CD4-positive, alpha-beta T cell (primary cell): ENCODE data around the gene CYP1A1. TPM values are rescaled to one million over a fixed set of nuclear protein-coding genes. Genes with fewer than 3 reads are reported as not detected.

Experiments
- ATAC-seq: fragments of 200-7000 bp; cut with Tn5 transposase; one replicate; pipeline ENCODE4 v1.10.0; 2022; ENCODE audit warnings: mild to moderate bottlenecking; ENCODE audit not compliant: poor library complexity
- CTCF ChIA-PET: fragments of 350-600 bp; sonication (Branson Sonifier 250); formaldehyde crosslinking; loops from one replicate; lab custom pipeline; 2021; ENCODE audit warnings: antibody characterized with exemption, inconsistent platforms; lab: Charles Lee
- POLR2A ChIA-PET: fragments of 350-600 bp; sonication (Branson Sonifier 250); formaldehyde crosslinking; loops from one replicate; lab custom pipeline; 2021; ENCODE audit warnings: antibody characterized with exemption, inconsistent platforms; lab: Charles Lee
- DNase-seq, 14 experiments: peaks; one replicate each; pipeline ENCODE4 v3.0.0-alpha.2; 2013 to 2020; ENCODE audit warnings: mixed read lengths in 2 of 14
- H3K27ac ChIP-seq, 2 donors: one replicate each; pipeline versions ENCODE4 v1.5.1 to v1.7.0; 2013; ENCODE audit warnings: low read length in 2 of 2, low read depth in 1 of 2, mild to moderate bottlenecking in 1 of 2
- H3K27me3 ChIP-seq, 2 experiments: 1 replicate in 1 of 2; 2 replicates in 1 of 2; pipeline versions ENCODE4 v1.6.1 to v1.7.0; 2013; ENCODE audit warnings: low read length in 2 of 2, control low read depth in 1 of 2, mild to moderate bottlenecking in 1 of 2, moderate library complexity in 1 of 2; ENCODE audit not compliant: insufficient read depth in 2 of 2, control insufficient read depth in 1 of 2
- H3K36me3 ChIP-seq: one replicate; pipeline ENCODE4 v1.6.1; 2013; ENCODE audit warnings: low read length, control low read depth; ENCODE audit not compliant: insufficient read depth
- H3K4me1 ChIP-seq: one replicate; pipeline ENCODE4 v1.6.1; 2013; ENCODE audit warnings: low read length, control low read depth; ENCODE audit not compliant: insufficient read depth
- H3K4me3 ChIP-seq: one replicate; pipeline ENCODE4 v1.5.1; 2013; ENCODE audit warnings: mild to moderate bottlenecking, low read length, moderate library complexity
- H3K9me3 ChIP-seq, 2 experiments: 1 replicate in 1 of 2; 2 replicates in 1 of 2; pipeline versions ENCODE4 v1.6.1 to v1.7.0; 2013; ENCODE audit warnings: low read length in 2 of 2, mild to moderate bottlenecking in 2 of 2, control low read depth in 1 of 2, moderate library complexity in 1 of 2; ENCODE audit not compliant: control insufficient read depth in 1 of 2, insufficient read depth in 1 of 2
- H3K27ac Mint-ChIP-seq: one replicate; pipeline ENCODE4 v1.8.0; 2020; ENCODE audit warnings: mixed read lengths
- H3K27me3 Mint-ChIP-seq: one replicate; pipeline ENCODE4 v1.8.0; 2021; ENCODE audit warnings: mixed read lengths
- H3K36me3 Mint-ChIP-seq: one replicate; pipeline ENCODE4 v1.8.0; 2021; ENCODE audit warnings: low read depth, mixed read lengths
- H3K4me1 Mint-ChIP-seq: one replicate; pipeline ENCODE4 v1.8.0; 2021; ENCODE audit warnings: low read depth, mixed read lengths
- H3K4me3 Mint-ChIP-seq: one replicate; pipeline ENCODE4 v1.8.0; 2020; ENCODE audit warnings: mild to moderate bottlenecking, mixed read lengths
- H3K9me3 Mint-ChIP-seq: one replicate; pipeline ENCODE4 v1.8.0; 2020; ENCODE audit warnings: mixed read lengths
- intact Hi-C, 2 experiments: fragments of 100-400 bp; cut with DNase I in 1 of 2; cut with micrococcal nuclease in 1 of 2; formaldehyde crosslinking; loops; one replicate each; pipeline versions ENCODE4 v1.15.1 to v1.9.0; 2023 to 2025; cut with DNase I, micrococcal nuclease
- total RNA-seq, 174 experiments: library from RNA in 2 of 174; stranded (reverse) in 2 of 174; gene quantifications; one replicate each; pipeline ENCODE4 v1.2.3 and lab custom pipeline; 2021 to 2026
- TF ChIP-seq, protein P1 (sequence below): fragments of 200-600 bp; IDR thresholded peaks from one replicate; pipeline ENCODE4 v1.8.0; 2022; ENCODE audit warnings: antibody characterized with exemption, mild to moderate bottlenecking

The CYP1A1 gene
- total RNA-seq, 2 experiments from 2014 or later, result not detected

- Histone ChIP-seq H3K27ac (no peak overlapping the region), H3K4me3 (no peak overlapping the region), H3K4me1 (no peaks in the 10 kb centered on the region), H3K36me3 (no peaks in the 10 kb centered on the region), H3K27me3 (no peaks in the 10 kb centered on the region), H3K9me3 (no peaks in the 10 kb centered on the region)
- intact Hi-C loops, result no loop called here
- ChIA-PET POLR2A (no interaction called here), CTCF (interaction anchor here (0.8 kb wide), 1 partner anchor 128 kb away, joined by 3 read pairs; no protein-coding TSS in a partner anchor)
- H3K27ac Mint-ChIP-seq, result no peak overlapping the region
- no peaks in the 10 kb centered on the region for H3K9me3 Mint-ChIP-seq
- ATAC-seq (no peak), DNase-seq (no peak)
- no peaks in the 10 kb centered on the region for H3K4me1 Mint-ChIP-seq
- no peaks in the 10 kb centered on the region for H3K27me3 Mint-ChIP-seq
- H3K36me3 Mint-ChIP-seq, result no peaks in the 10 kb centered on the region
- no peak overlapping the region for H3K4me3 Mint-ChIP-seq
- TF ChIP-seq, protein P1, sequence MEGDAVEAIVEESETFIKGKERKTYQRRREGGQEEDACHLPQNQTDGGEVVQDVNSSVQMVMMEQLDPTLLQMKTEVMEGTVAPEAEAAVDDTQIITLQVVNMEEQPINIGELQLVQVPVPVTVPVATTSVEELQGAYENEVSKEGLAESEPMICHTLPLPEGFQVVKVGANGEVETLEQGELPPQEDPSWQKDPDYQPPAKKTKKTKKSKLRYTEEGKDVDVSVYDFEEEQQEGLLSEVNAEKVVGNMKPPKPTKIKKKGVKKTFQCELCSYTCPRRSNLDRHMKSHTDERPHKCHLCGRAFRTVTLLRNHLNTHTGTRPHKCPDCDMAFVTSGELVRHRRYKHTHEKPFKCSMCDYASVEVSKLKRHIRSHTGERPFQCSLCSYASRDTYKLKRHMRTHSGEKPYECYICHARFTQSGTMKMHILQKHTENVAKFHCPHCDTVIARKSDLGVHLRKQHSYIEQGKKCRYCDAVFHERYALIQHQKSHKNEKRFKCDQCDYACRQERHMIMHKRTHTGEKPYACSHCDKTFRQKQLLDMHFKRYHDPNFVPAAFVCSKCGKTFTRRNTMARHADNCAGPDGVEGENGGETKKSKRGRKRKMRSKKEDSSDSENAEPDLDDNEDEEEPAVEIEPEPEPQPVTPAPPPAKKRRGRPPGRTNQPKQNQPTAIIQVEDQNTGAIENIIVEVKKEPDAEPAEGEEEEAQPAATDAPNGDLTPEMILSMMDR, result no peak
These were observed 24.5 kb upstream of the CYP1A1 start for GRCh38 chr15:74749832-74750231.

- Mint-ChIP-seq H3K27ac (no peak within 1 kb of the TSS), H3K4me1 (no peaks in the 10 kb centered on the region), H3K27me3 (no peaks in the 10 kb centered on the region), H3K9me3 (no peaks in the 10 kb centered on the region), H3K4me3 (no peak within 1 kb of the TSS), H3K36me3 (no peaks in the 10 kb centered on the region)
- DNase-seq (no peak), ATAC-seq (no peak)
- no peaks in the 10 kb centered on the region for H3K4me1 ChIP-seq
- H3K27ac ChIP-seq, result no peak within 1 kb of the TSS
- TF ChIP-seq, protein P1, result no peak
- H3K36me3 ChIP-seq, result no peaks in the 10 kb centered on the region
- no peaks in the 10 kb centered on the region for H3K9me3 ChIP-seq
- ChIA-PET CTCF (no interaction called here), POLR2A (interaction anchor here (0.7 kb wide), 1 partner anchor 32 kb away, joined by 3 read pairs; no protein-coding TSS in a partner anchor)
- no peaks in the 10 kb centered on the region for H3K27me3 ChIP-seq
- H3K4me3 ChIP-seq, result no peak within 1 kb of the TSS
- intact Hi-C loops, result no loop called here
These were observed 23.1 kb upstream of the CYP1A1 start, which contains the start of gene CYP1A2 for GRCh38 chr15:74748322-74748946. CYP1A2 (plus strand) TSS chr15:74748845; CDS start chr15:74749739, 894 bp downstream.

DNA sequence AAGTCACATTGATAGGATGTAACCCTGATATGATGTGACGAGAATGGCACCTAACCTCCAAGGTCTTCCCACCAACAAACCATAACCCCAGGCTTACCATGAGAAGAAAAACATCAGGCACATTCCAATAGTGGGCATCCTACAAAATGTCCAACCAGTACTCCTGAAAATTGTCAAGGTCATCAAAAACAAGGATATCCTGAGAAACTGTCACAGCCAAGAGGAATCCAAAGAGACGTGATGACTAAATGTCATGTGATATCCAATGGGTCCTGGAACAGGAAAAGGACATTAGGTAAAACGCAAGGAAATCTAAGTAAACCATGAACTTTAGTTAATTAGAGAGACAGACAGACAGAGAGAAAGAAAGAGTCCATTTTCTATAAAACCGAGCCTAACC lies 21.1 kb upstream of the CYP1A1 start:
- Mint-ChIP-seq H3K27ac (no peak overlapping the region), H3K4me3 (no peak overlapping the region), H3K36me3 (no peaks in the 10 kb centered on the region), H3K27me3 (peaks cover 5% of the 10 kb centered on the region), H3K4me1 (no peaks in the 10 kb centered on the region), H3K9me3 (no peaks in the 10 kb centered on the region)
- no peak overlapping the region for H3K27ac ChIP-seq
- H3K4me1 ChIP-seq, result no peaks in the 10 kb centered on the region
- no peak for ATAC-seq
- no peak overlapping the region for H3K4me3 ChIP-seq
- no peaks in the 10 kb centered on the region for H3K27me3 ChIP-seq
- no peaks in the 10 kb centered on the region for H3K36me3 ChIP-seq
- H3K9me3 ChIP-seq, result peaks cover 3 to 8% of the 10 kb centered on the region in 2 experiments
- intact Hi-C loops, result no loop called here
- no peak for DNase-seq
- TF ChIP-seq, protein P1, result no peak
- POLR2A ChIA-PET, result no interaction called here
- CTCF ChIA-PET, result no interaction called here
